M059J (cell line): ENCODE measurements around the gene PTPN3. TPM values are rescaled to one million over a fixed set of nuclear protein-coding genes. Genes with fewer than 3 reads are reported as not detected.
"Not testable (repeated sequence)": the region's sequence is repeated elsewhere in the genome, so short reads cannot be mapped to it uniquely, and the experiment has no call there.

Experiments
- DNase-seq: peaks from one replicate; pipeline ENCODE4 v3.0.0-alpha.2; 2012; ENCODE audit warnings: low read depth
- total RNA-seq: library from RNA; depleted of rRNA; stranded (reverse); fragments of >200 nt; shearing (Covaris generic); gene quantifications from 2 replicates; pipeline ENCODE4 v1.2.3, GENCODE V29; 2014; rRNA removed

PTPN3 gene
- total RNA-seq, 1 experiment from 2014 or later = 9.9 TPM

GRCh38 chr9:109342878-109343277 lies 155.2 kb downstream of the PTPN3 start:
- no peak for DNase-seq

- DNase-seq = peak; percentile 65
These were observed 156.5 kb downstream of the PTPN3 start for GRCh38 chr9:109341561-109341960.

- not testable (repeated sequence) for DNase-seq
These were observed 157.1 kb downstream of the PTPN3 start for GRCh38 chr9:109340979-109341378.

GRCh38 chr9:109336409-109336808 lies 161.7 kb downstream of the PTPN3 start:
- no peak for DNase-seq

- DNase-seq = no peak
These were observed 162.2 kb downstream of the PTPN3 start for GRCh38 chr9:109335929-109336328.

GRCh38 chr9:109335121-109335520 lies 163.0 kb downstream of the PTPN3 start:
- DNase-seq = no peak

- peak; percentile 78 for DNase-seq
These were observed 166.8 kb downstream of the PTPN3 start for GRCh38 chr9:109331353-109331752.

GRCh38 chr9:109329638-109330258 lies 168.4 kb downstream of the PTPN3 start:
- peak; percentile 28 for DNase-seq

GRCh38 chr9:109328978-109329637 lies 169.0 kb downstream of the PTPN3 start:
- DNase-seq = peak; percentile 74

Other genes starting within 250 kb of the PTPN3 start
- gene EPB41L4B, start 177.2 kb downstream of the PTPN3 start, total RNA-seq = 4.7 and 6.5 TPM in 2 replicates